Breast epithelium (tissue), 3 donors: ENCODE results near the gene STARD9.

ENCODE experiments used
- POLR2A ChIP-seq: fragments of 450-650 bp; IDR thresholded peaks from one replicate; pipeline ENCODE4 v1.6.1; 2016; ENCODE audit warnings: antibody characterized with exemption, mild to moderate bottlenecking, moderate library complexity
- TF ChIP-seq, protein P1 (sequence below), 3 donors: fragments of 450-650 bp; IDR thresholded peaks; one replicate each; pipeline ENCODE4 v1.5.1; 2016 to 2017; ENCODE audit warnings: antibody characterized with exemption in 3 of 3, mild to moderate bottlenecking in 3 of 3, moderate library complexity in 3 of 3

DNA sequence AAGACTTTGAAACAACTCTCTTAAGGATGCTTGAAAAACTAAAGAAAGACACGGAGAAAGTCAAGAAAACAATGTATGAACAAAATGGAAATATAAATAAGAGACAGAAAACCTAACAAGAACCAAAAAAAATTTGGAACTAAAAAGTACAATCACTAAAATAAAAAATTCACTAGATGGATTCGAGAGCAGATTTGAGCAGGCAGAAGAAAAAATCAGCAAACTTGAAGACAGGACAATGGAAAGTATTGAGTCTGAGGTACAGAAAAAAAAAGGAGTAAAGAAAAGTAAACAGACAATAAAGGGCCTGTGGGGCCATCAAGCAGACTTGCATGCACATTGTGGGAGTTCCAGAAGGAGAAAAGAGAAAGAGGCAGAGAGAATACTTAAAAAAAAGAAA lies 174.9 kb downstream of the STARD9 start:
- TF ChIP-seq, protein P1, sequence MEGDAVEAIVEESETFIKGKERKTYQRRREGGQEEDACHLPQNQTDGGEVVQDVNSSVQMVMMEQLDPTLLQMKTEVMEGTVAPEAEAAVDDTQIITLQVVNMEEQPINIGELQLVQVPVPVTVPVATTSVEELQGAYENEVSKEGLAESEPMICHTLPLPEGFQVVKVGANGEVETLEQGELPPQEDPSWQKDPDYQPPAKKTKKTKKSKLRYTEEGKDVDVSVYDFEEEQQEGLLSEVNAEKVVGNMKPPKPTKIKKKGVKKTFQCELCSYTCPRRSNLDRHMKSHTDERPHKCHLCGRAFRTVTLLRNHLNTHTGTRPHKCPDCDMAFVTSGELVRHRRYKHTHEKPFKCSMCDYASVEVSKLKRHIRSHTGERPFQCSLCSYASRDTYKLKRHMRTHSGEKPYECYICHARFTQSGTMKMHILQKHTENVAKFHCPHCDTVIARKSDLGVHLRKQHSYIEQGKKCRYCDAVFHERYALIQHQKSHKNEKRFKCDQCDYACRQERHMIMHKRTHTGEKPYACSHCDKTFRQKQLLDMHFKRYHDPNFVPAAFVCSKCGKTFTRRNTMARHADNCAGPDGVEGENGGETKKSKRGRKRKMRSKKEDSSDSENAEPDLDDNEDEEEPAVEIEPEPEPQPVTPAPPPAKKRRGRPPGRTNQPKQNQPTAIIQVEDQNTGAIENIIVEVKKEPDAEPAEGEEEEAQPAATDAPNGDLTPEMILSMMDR (IDR thresholded peaks at IDR 0.05): no peak
- TF ChIP-seq POLR2A: no peak
